Activated T-helper 1 cell treated with anti-CD3 and anti-CD28 coated beads, Interleukin-12 subunit alpha, Interleukin-12 subunit beta, Interleukin-2, Interleukin-4 antibody, amounts not matched to agents 30 ng/mL and 10 ng/mL and 1 ng/mL, durations not matched to agents 14 hours and 24 hours and 36 hours (primary cell): Measurements from ENCODE around the gene TBCC. TPM values are rescaled to one million over a fixed set of nuclear protein-coding genes. Genes with fewer than 3 reads are reported as not detected.

Experiments used
- DNase-seq: peaks from one replicate; pipeline ENCODE4 v3.0.0; 2021; ENCODE audit warnings: low spot score
- H3K27ac Mint-ChIP-seq: one replicate; pipeline ENCODE4 v1.8.0; 2021; ENCODE audit warnings: mild to moderate bottlenecking, mixed read lengths
- H3K27me3 Mint-ChIP-seq: one replicate; pipeline ENCODE4 v1.8.0; 2022; ENCODE audit warnings: mild to moderate bottlenecking, moderate library complexity, mixed read lengths; ENCODE audit not compliant: insufficient read depth
- H3K36me3 Mint-ChIP-seq: one replicate; pipeline ENCODE4 v1.8.0; 2021; ENCODE audit warnings: low read depth, mixed read lengths
- H3K4me1 Mint-ChIP-seq: one replicate; pipeline ENCODE4 v1.8.0; 2021; ENCODE audit warnings: low read depth, mixed read lengths
- H3K4me3 Mint-ChIP-seq: one replicate; pipeline ENCODE4 v1.8.0; 2021; ENCODE audit warnings: mild to moderate bottlenecking, moderate library complexity, mixed read lengths
- H3K9me3 Mint-ChIP-seq: one replicate; pipeline ENCODE4 v1.8.0; 2021; ENCODE audit warnings: mixed read lengths
- intact Hi-C: fragments of 100-400 bp; cut with micrococcal nuclease; formaldehyde crosslinking; loops from one replicate; pipeline ENCODE4 v1.15.1; 2024
- total RNA-seq: library from RNA; stranded (reverse); gene quantifications from 2 replicates; pipeline ENCODE4 v1.2.3, GENCODE V29; 2022

TBCC gene, protein sequence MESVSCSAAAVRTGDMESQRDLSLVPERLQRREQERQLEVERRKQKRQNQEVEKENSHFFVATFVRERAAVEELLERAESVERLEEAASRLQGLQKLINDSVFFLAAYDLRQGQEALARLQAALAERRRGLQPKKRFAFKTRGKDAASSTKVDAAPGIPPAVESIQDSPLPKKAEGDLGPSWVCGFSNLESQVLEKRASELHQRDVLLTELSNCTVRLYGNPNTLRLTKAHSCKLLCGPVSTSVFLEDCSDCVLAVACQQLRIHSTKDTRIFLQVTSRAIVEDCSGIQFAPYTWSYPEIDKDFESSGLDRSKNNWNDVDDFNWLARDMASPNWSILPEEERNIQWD
- total RNA-seq, result 20.1 and 22.3 TPM in 2 replicates

DNA sequence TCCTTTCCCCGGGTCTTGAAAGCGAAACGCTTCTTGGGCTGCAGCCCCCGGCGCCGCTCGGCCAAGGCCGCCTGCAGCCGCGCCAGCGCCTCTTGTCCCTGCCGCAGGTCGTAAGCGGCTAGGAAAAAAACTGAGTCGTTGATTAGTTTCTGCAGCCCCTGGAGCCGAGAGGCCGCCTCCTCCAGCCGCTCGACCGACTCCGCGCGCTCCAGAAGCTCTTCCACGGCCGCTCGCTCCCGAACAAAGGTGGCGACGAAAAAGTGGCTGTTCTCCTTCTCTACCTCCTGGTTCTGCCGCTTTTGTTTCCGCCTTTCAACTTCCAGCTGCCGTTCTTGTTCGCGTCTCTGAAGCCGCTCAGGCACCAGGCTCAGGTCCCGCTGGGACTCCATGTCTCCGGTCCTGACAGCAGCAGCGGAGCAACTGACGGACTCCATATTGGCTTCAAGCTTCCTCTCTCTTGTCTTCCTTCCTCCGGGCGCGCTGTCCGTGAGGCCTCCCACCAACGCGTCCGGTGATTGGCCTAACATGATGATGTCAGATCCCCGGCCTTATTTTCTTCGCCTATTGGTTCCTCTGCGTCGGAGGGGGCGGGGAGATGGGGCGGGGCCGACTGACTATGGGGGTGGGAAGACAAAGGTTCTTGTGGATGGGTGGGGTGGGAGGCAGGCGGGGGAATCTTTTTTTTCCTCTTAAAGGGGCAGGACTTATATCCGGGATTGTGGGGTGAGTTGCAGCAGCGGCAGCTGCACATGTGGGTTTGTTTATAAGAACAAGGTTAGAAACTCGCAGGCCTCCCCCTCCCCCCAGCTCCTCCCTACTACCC, at the start of gene TBCC:
Gene TBCC (minus strand): TSS at position 464 of the 823 bp plus-strand sequence. CDS start 30 bp downstream, at position 434.
- intact Hi-C loops, result loop anchor here (1.0 to 10.0 kb wide), 15 partner anchors 20 to 885 kb away; partner anchors contain the start of genes BICRAL, CNPY3, KLC4 and KLHDC3
- H3K27ac Mint-ChIP-seq, result peak within 1 kb of the TSS; percentile 100
- DNase-seq, result peak; percentile 91
- H3K4me1 Mint-ChIP-seq, result peaks cover 32% of the 10 kb centered on the region
- H3K36me3 Mint-ChIP-seq, result peaks cover 16% of the 10 kb centered on the region
- H3K9me3 Mint-ChIP-seq, result no peaks in the 10 kb centered on the region
- peak within 1 kb of the TSS; percentile 100 for H3K4me3 Mint-ChIP-seq
- no peaks in the 10 kb centered on the region for H3K27me3 Mint-ChIP-seq

DNA sequence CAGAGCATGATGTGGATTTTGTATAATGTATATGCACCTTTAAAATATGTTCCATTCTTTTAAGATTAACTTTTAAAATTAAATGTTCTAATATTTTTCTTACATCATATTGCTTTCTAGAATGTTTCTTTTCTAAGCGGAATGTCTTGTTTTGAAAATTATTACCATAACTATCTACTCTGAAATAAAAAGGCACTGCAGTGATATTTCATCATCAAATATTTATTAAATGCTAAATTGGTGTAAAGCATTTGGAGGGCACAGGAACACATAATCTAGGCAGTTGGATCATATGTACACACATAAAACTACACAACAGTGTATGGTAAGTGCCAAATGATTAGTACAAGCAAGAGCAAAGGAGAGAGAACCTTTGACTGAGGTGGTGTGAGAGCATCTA, 49.7 kb upstream of the TBCC start:
- Mint-ChIP-seq H3K4me1 (peaks cover 12% of the 10 kb centered on the region), H3K27ac (no peak overlapping the region), H3K27me3 (no peaks in the 10 kb centered on the region), H3K9me3 (no peaks in the 10 kb centered on the region), H3K4me3 (no peak overlapping the region), H3K36me3 (peaks cover 2% of the 10 kb centered on the region)
- intact Hi-C loops, result no loop called here
- DNase-seq, result no peak

DNA sequence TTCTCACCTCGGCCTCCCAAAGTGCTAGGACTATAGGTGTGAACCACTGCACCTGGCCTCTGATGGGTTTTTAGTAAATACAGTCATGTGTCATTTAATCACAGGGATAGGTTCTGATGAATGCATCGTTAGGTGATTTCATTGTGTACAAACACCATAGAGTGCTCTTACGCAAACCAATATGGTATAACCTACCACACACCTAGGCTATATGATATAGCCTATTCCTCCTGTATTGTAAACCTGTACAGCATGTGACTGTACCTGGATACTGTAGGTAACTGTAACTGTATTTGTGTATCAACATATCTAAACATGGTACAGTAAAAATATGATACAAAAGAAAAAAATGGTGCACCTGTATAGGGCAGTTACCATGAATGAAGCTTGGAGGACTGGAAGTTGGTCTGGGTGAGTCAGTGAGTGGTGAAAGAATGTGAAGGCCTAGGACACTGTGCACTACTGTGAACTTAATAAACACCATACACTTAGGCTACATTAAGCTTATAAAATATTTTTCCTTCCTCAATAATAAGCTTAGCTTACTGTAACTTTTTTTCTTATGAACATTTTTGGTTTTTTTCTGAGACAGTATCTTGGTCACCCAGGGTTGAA, 45.9 kb upstream of the TBCC start:
- DNase-seq, result no peak
- Mint-ChIP-seq H3K27me3 (no peaks in the 10 kb centered on the region), H3K27ac (no peak overlapping the region), H3K4me3 (no peak overlapping the region), H3K36me3 (peaks cover 14% of the 10 kb centered on the region), H3K4me1 (peaks cover 30% of the 10 kb centered on the region), H3K9me3 (no peaks in the 10 kb centered on the region)
- intact Hi-C loops, result no loop called here

DNA sequence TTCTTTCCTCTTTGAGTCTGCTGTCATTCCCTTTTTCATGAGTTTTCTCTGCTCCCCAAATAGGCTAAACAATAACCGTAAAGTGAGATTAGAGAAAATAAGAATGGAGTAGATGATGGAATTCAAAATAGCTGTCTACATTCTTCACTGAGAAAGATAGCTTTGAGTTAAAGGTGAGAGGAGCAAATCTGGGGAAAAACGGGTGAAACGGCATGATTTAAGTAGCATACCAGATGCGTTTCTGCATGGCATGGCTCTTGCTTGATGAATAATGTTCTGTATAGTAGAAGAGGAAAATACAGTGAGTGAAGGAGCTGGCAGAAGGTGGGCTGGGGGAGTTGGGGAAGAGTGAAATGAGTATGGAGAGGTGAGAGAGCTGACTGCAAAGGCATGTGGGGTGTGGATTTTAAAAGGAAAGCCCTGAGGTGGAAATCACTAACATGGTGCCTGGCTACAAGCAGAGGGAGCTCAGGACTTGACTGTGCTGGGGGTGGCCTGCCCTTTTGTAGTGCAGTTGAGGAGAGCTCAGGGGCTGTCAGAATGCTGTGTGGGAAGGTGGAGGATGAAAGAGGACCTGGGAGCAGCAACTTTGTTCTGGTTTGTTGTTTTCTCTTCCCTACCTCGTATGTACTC, 44.8 kb upstream of the TBCC start:
- intact Hi-C loops, result no loop called here
- DNase-seq, result no peak
- Mint-ChIP-seq H3K4me3 (no peak overlapping the region), H3K36me3 (peaks cover 18% of the 10 kb centered on the region), H3K27me3 (no peaks in the 10 kb centered on the region), H3K4me1 (peaks cover 22% of the 10 kb centered on the region), H3K27ac (peak overlapping the region; percentile 21), H3K9me3 (no peaks in the 10 kb centered on the region)

DNA sequence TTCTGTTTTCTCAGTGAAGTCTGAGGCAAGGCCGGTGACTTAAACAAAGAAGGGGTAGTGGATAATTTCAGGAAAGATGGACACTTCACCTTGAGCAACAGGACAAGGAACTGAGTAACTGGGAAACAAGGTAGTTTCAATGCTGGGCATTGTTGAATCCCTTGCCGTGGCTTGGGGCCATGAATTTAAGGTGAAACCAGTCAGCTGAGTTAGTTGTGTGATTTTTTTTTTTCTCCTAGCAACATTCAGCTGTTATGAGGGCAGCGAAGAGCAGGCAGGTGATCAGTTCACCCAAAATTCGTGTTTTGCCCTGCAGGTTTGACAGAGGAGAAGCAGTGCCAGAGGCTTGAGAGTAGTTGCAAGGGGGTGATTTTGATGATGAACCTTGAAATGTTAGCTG, 42.8 kb upstream of the TBCC start:
- Mint-ChIP-seq H3K27me3 (no peaks in the 10 kb centered on the region), H3K4me3 (no peak overlapping the region), H3K36me3 (peaks cover 28% of the 10 kb centered on the region), H3K9me3 (no peaks in the 10 kb centered on the region), H3K27ac (no peak overlapping the region), H3K4me1 (peaks cover 22% of the 10 kb centered on the region)
- intact Hi-C loops, result loop anchor here (10.0 kb wide), 1 partner anchor 266 kb away; the partner anchor contains the start of genes CUL7, KLC4 and MRPL2
- DNase-seq, result no peak

DNA sequence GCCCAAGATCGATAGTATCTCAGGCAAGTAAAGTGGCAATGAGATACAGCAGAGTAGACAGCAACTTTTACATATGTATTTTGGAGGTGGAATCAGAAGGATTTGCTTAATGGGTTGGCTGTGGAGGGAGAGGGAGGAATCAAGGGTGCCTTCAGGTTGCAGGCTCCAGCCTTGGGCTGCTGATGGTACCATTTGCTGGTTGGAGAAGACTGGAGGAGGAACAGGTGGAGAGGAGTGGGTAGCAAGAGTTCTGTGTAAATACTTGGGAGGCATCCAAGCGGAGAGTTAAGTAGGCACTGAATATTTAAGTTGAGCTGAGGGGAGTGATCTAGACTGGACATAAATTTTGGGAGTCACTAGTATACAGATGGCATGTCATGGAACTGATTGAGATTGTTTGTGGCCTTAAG, 41.2 kb upstream of the TBCC start:
- peaks cover 31% of the 10 kb centered on the region for H3K36me3 Mint-ChIP-seq
- no peaks in the 10 kb centered on the region for H3K27me3 Mint-ChIP-seq
- no peak overlapping the region for H3K27ac Mint-ChIP-seq
- intact Hi-C loops, result loop anchor here (10.0 kb wide), 1 partner anchor 268 kb away; the partner anchor contains the start of genes CUL7, KLC4 and MRPL2
- DNase-seq, result no peak
- peaks cover 22% of the 10 kb centered on the region for H3K4me1 Mint-ChIP-seq
- H3K9me3 Mint-ChIP-seq, result no peaks in the 10 kb centered on the region
- H3K4me3 Mint-ChIP-seq, result no peak overlapping the region

DNA sequence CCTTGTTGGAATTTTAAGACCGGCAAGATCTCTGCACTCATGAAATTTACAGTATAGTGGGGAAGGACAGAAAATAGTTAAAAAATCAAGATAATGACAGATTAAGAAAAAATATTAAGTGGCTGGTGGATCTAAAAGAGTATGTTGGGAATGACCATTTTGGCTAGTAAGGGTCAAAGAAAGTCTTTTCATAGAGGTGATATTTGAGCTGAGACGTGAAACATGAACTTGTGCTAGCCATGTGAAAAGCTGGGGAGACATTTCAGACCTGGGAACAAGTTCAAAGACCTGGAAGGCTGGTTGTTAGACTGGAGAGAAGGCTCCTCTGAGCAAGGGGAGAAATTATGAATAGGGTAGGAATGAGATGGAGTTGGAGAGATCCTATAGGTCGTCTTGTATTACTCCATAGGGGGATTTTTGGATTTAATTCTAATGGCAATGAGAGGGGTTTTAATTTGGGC, 40.7 kb upstream of the TBCC start:
- Mint-ChIP-seq H3K9me3 (no peaks in the 10 kb centered on the region), H3K27me3 (no peaks in the 10 kb centered on the region), H3K4me3 (no peak overlapping the region), H3K27ac (no peak overlapping the region), H3K36me3 (peaks cover 32% of the 10 kb centered on the region), H3K4me1 (peaks cover 22% of the 10 kb centered on the region)
- intact Hi-C loops, result loop anchor here (10.0 kb wide), 1 partner anchor 268 kb away; the partner anchor contains the start of genes CUL7, KLC4 and MRPL2
- DNase-seq, result no peak

DNA sequence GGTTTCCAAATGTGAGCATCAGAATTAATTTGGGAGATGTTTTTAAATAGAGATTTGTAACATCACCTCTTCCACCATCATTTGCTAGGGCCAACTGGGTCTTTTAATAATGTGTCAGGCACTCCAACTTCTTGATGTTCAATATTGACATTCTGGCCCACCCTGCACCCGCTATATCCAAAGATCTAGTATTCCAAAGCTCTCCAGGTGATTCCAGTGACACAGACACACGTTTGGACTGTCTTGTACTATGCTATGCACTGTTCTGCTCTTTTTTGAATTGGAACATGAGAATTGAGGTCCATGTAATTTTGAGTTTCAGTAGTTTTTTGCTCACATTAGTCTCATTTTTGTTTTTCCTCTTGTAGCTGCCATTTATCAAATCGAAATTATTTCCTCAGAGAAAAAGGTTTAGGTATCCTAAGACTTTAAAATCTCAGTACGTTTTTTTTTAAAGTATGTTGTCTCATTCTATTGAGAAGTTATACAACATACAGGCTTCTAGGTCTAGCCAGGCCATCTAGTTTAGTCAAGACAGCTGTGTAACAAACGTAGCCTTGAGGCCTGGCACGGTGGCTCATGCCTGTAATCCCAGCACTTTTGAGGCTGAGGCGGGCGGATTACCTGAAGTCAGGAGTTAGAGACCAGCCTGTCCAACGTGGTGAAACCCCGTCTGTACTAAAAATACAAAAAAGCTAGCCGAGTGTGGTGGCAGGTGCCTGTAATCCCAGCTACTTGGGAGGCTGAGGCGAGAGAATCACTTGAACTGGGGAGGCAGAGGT, 39.0 kb upstream of the TBCC start:
- H3K27me3 Mint-ChIP-seq, result no peaks in the 10 kb centered on the region
- peak overlapping the region; percentile 99 for H3K27ac Mint-ChIP-seq
- H3K4me3 Mint-ChIP-seq, result no peak overlapping the region
- peaks cover 30% of the 10 kb centered on the region for H3K36me3 Mint-ChIP-seq
- no peak for DNase-seq
- H3K4me1 Mint-ChIP-seq, result peaks cover 24% of the 10 kb centered on the region
- intact Hi-C loops, result loop anchor here (1.0 to 10.0 kb wide), 5 partner anchors 28 to 387 kb away; partner anchors contain the start of genes CUL7, KLC4, MRPL2 and SRF
- H3K9me3 Mint-ChIP-seq, result no peaks in the 10 kb centered on the region

DNA sequence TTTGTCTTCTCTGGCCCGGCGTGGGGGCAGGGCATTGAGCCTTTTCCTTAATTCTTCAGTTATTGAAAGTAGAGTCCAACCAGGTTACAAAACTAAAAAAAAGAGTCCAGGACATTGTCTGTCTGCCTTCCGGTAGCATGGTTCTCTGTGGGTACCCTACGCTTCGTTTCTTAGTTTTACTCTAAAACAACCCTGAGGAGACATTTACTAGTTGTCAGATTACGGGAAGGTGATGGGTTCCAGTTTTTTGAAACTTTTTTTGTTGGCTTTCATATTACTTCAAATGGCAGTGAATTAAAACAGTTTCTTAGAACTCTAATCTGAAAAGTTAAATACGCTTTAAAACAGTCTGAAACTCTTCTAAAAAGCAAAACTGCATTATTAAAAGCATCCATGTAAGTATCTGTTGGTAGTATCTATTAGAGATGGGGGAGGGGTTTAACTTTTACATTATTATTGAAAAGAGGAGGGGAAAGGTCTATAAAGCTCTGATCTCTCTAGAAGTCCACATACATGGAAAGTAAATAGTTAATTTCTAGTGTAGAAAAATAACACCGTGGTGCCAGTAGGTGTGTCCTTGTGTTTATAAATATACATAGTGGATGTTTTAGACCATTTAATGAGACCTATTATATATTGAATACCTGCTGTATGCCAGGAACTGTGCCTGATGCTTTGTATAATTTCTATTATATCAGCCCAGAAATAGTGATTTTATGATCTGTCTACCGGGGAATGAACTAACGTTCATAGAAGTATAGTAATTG, 38.2 kb upstream of the TBCC start:
- DNase-seq, result no peak
- peaks cover 27% of the 10 kb centered on the region for H3K4me1 Mint-ChIP-seq
- H3K27me3 Mint-ChIP-seq, result no peaks in the 10 kb centered on the region
- no peaks in the 10 kb centered on the region for H3K9me3 Mint-ChIP-seq
- no peak overlapping the region for H3K4me3 Mint-ChIP-seq
- H3K36me3 Mint-ChIP-seq, result peaks cover 27% of the 10 kb centered on the region
- intact Hi-C loops, result loop anchor here (1.0 to 10.0 kb wide), 5 partner anchors 29 to 388 kb away; partner anchors contain the start of genes CUL7, KLC4, MRPL2 and SRF
- H3K27ac Mint-ChIP-seq, result peak overlapping the region; percentile 99

DNA sequence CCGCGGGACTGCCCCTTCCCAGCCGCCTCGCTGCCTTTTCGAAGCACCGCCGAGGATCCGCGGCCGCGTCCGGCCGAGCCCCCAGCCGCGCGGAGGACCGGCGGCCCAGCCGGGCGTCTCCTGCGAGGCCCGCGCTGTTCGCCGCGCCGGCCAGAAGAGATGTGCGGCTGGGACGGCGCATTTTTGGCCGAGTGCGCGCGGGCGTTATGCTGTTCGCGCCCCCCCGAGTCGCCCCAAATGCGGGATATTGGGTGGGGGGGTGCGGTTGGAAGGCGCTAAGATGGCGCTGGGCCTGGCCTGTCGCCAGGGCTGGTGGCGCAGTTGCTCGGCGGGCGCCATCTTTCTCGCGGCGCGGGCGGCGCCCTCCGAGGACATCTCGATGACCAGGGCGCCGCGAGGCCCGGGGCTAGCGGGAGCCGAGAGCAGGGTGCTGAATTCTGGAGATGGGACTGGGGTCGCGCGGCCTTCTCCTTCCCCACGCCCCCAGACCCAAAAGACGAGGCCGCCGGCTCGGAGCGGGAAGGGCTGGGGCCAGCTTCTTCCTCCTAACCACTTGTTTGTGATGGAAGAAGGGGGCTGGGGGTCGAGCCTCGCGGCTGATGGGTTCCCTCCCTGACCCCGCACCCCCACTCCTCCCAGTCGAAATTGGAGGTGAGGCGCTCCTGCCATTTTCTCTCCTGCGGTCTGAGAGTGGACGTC, 37.4 kb upstream of the TBCC start:
- intact Hi-C loops, result loop anchor here (5.0 to 10.0 kb wide), 4 partner anchors 56 to 389 kb away; partner anchors contain the start of genes CUL7, KLC4, MRPL2 and SRF
- peaks cover 21% of the 10 kb centered on the region for H3K36me3 Mint-ChIP-seq
- peak; percentile 61 for DNase-seq
- no peaks in the 10 kb centered on the region for H3K9me3 Mint-ChIP-seq
- H3K4me3 Mint-ChIP-seq, result no peak overlapping the region
- peaks cover 24% of the 10 kb centered on the region for H3K4me1 Mint-ChIP-seq
- no peaks in the 10 kb centered on the region for H3K27me3 Mint-ChIP-seq
- H3K27ac Mint-ChIP-seq, result peak overlapping the region; percentile 99
